SK-N-SH (cell line): ENCODE data around the gene ADAMTS14. TPM values are rescaled to one million over a fixed set of nuclear protein-coding genes. Genes with fewer than 3 reads are reported as not detected.

Experiments used
- CTCF ChIA-PET: fragments of 300-600, 350-600 bp; formaldehyde crosslinking; extraction: SDS; loops from one replicate; lab custom pipeline; 2021; lab: Yijun Ruan, JAX
- POLR2A ChIA-PET: fragments of 350-600 bp; sonication (Branson Sonifier 250); formaldehyde crosslinking; extraction: SDS; loops from one replicate; lab custom pipeline; 2020; ENCODE audit warnings: antibody characterized with exemption, inconsistent platforms; lab: Yijun Ruan, JAX
- DNase-seq: peaks from one replicate; pipeline ENCODE4 v3.0.0; 2012
- H2AFZ ChIP-seq: fragments of 200-600 bp; sonication (generic); 2 replicates; pipeline ENCODE4 v1.8.1; 2016; ENCODE audit warnings: antibody characterized with exemption, mild to moderate bottlenecking, low read depth
- H3F3A ChIP-seq: fragments of 200-600 bp; sonication (generic); replicated peaks from 2 replicates; pipeline ENCODE3; 2016; ENCODE audit warnings: antibody characterized with exemption, mild to moderate bottlenecking; ENCODE audit not compliant: insufficient read depth
- H3K27ac ChIP-seq, 2 experiments: fragments of 200-500 bp in 1 of 2; fragments of 200-600 bp in 1 of 2; sonication (Bioruptor generic) in 1 of 2; sonication (generic), shearing (Covaris generic) in 1 of 2; 2 replicates each; pipeline versions ENCODE4 v1.5.1 to v1.6.1; 2014 to 2016; ENCODE audit warnings: low read depth in 2 of 2, inconsistent platforms in 1 of 2, low read length in 1 of 2, mild to moderate bottlenecking in 1 of 2, mixed read lengths in 1 of 2
- H3K27me3 ChIP-seq: fragments of 200-600 bp; sonication (generic), shearing (Covaris generic); 2 replicates; pipeline ENCODE4 v1.6.1; 2016; ENCODE audit warnings: mixed run types; ENCODE audit not compliant: insufficient read depth
- H3K36me3 ChIP-seq, 2 experiments: fragments of 200-500 bp in 1 of 2; fragments of 200-600 bp in 1 of 2; sonication (Bioruptor generic) in 1 of 2; sonication (generic) in 1 of 2; replicated peaks in 1 of 2; 2 replicates each; pipeline versions ENCODE3 to v1.5.1; 2014 to 2016; ENCODE audit warnings: low read length in 1 of 2, mild to moderate bottlenecking in 1 of 2; ENCODE audit not compliant: insufficient read depth in 2 of 2, control insufficient read depth in 1 of 2
- H3K4me1 ChIP-seq, 2 experiments: fragments of 200-500 bp in 1 of 2; fragments of 200-600 bp in 1 of 2; sonication (Bioruptor generic) in 1 of 2; sonication (generic), shearing (Covaris generic) in 1 of 2; 2 replicates each; pipeline versions ENCODE4 v1.5.1 to v1.6.1; 2014 to 2016; ENCODE audit warnings: low read depth in 1 of 2, low read length in 1 of 2, mixed run types in 1 of 2; ENCODE audit not compliant: insufficient read depth in 2 of 2, control insufficient read depth in 1 of 2
- H3K4me2 ChIP-seq: fragments of 200-600 bp; sonication (generic), shearing (Covaris generic); 2 replicates; pipeline ENCODE4 v1.6.1; 2017; ENCODE audit warnings: mixed run types
- H3K4me3 ChIP-seq, 2 experiments: fragments of 200-500 bp in 1 of 2; fragments of 200-600 bp in 1 of 2; sonication (Bioruptor generic) in 1 of 2; sonication (generic), shearing (Covaris generic) in 1 of 2; 2 replicates each; pipeline versions ENCODE4 v1.5.1 to v1.8.1; 2014 to 2016; ENCODE audit warnings: low read depth in 2 of 2, inconsistent platforms in 1 of 2, low read length in 1 of 2, mild to moderate bottlenecking in 1 of 2, mixed read lengths in 1 of 2, moderate library complexity in 1 of 2
- H3K79me2 ChIP-seq: fragments of 200-600 bp; sonication (generic); 2 replicates; pipeline ENCODE4 v1.8.1; 2017; ENCODE audit warnings: mild to moderate bottlenecking; ENCODE audit not compliant: insufficient read depth
- H3K9ac ChIP-seq: fragments of 200-600 bp; sonication (generic); 2 replicates; pipeline ENCODE4 v1.6.1; 2017; ENCODE audit warnings: mixed run types
- H3K9me2 ChIP-seq: fragments of 200-600 bp; sonication (generic); 2 replicates; pipeline ENCODE4 v1.6.1; 2017; ENCODE audit warnings: mixed run types
- H3K9me3 ChIP-seq: fragments of 200-600 bp; sonication (generic); 2 replicates; pipeline ENCODE4 v1.6.1; 2017; ENCODE audit warnings: mixed run types, mild to moderate bottlenecking, moderate library complexity
- H4K20me1 ChIP-seq: fragments of 200-600 bp; sonication (generic); 2 replicates; pipeline ENCODE4 v1.6.1; 2017; ENCODE audit warnings: mild to moderate bottlenecking, mixed run types; ENCODE audit not compliant: insufficient read depth
- CTCF ChIP-seq: fragments of 200-600 bp; sonication (generic); IDR thresholded peaks from 2 replicates; pipeline ENCODE4 v1.6.1; 2017; ENCODE audit warnings: antibody characterized with exemption, mild to moderate bottlenecking, moderate library complexity
- ELF1 ChIP-seq: IDR thresholded peaks from 2 replicates; pipeline ENCODE4 v1.4.0; 2012
- EP300 ChIP-seq, 2 experiments: IDR thresholded peaks; 2 replicates each; pipeline versions ENCODE4 v1.4.0 to v1.6.1; 2012; ENCODE audit warnings: borderline replicate concordance in 1 of 2, low read depth in 1 of 2, low read length in 1 of 2
- EZH2phosphoT487 ChIP-seq: fragments of 200-600 bp; sonication (generic); IDR thresholded peaks from 2 replicates; pipeline ENCODE4 v1.6.1; 2017; ENCODE audit warnings: low read depth, mixed run types, mild to moderate bottlenecking, antibody characterized with exemption, moderate library complexity, borderline replicate concordance
- FOXM1 ChIP-seq: IDR thresholded peaks from 2 replicates; pipeline ENCODE4 v1.4.0; 2012; ENCODE audit warnings: low read depth, mild to moderate bottlenecking
- GATA2 ChIP-seq: sonication (generic); formaldehyde crosslinking; IDR thresholded peaks from 2 replicates; pipeline ENCODE4 v1.5.0; 2020; ENCODE audit warnings: mild to moderate bottlenecking, missing genetic modification reagents
- IRF3 ChIP-seq: fragments of 150-350 bp; IDR thresholded peaks from 2 replicates; pipeline ENCODE4 v1.6.1; 2016; ENCODE audit warnings: mild to moderate bottlenecking, low read depth, low read length
- MAX ChIP-seq: IDR thresholded peaks from 2 replicates; pipeline ENCODE4 v1.4.0; 2012; ENCODE audit warnings: low read depth
- MXI1 ChIP-seq: IDR thresholded peaks from 2 replicates; pipeline ENCODE4 v1.6.1; 2012; ENCODE audit warnings: mild to moderate bottlenecking, low read depth, low read length, improper control_type of control experiment
- NFIC ChIP-seq: IDR thresholded peaks from 2 replicates; pipeline ENCODE4 v1.4.0; 2012; ENCODE audit warnings: borderline replicate concordance
- POLR2AphosphoS5 ChIP-seq: IDR thresholded peaks from 2 replicates; pipeline ENCODE4 v1.6.1; 2012; ENCODE audit warnings: low read depth, low read length
- REST ChIP-seq: IDR thresholded peaks from 2 replicates; pipeline ENCODE4 v1.6.1; 2012; ENCODE audit warnings: mild to moderate bottlenecking, low read depth, low read length, moderate library complexity
- RFX5 ChIP-seq: IDR thresholded peaks from 2 replicates; pipeline ENCODE4 v1.6.1; 2012; ENCODE audit warnings: mild to moderate bottlenecking, improper control_type of control experiment, low read length
- SIN3A ChIP-seq: IDR thresholded peaks from 2 replicates; pipeline ENCODE4 v1.6.1; 2012; ENCODE audit warnings: low read depth, mild to moderate bottlenecking, low read length, moderate library complexity, borderline replicate concordance
- TAF1 ChIP-seq: IDR thresholded peaks from 2 replicates; pipeline ENCODE4 v1.6.1; 2012; ENCODE audit warnings: low read depth, mild to moderate bottlenecking, low read length, moderate library complexity, borderline replicate concordance
- TCF12 ChIP-seq: IDR thresholded peaks from 2 replicates; pipeline ENCODE4 v1.4.0; 2012
- USF2 ChIP-seq: fragments of 150-350 bp; IDR thresholded peaks from 2 replicates; pipeline ENCODE4 v1.6.1; 2017; ENCODE audit warnings: antibody characterized with exemption, low read length, low read depth, borderline replicate concordance
- YY1 ChIP-seq: IDR thresholded peaks from 2 replicates; pipeline ENCODE4 v1.4.0; 2012; ENCODE audit warnings: low read depth, mild to moderate bottlenecking
- ZBTB33 ChIP-seq: IDR thresholded peaks from 2 replicates; pipeline ENCODE4 v1.4.0; 2012; ENCODE audit warnings: low read depth, borderline replicate concordance
- WGBS: methylation state at CpG from one replicate; pipeline ENCODE4 v1.1.6; 2017; ENCODE audit warnings: low lambda C conversion rate; 5-methylcytosine and 5-hydroxymethylcytosine counted together
- polyA plus RNA-seq, 3 experiments: library from polyadenylated mRNA; depleted of rRNA; stranded (reverse); fragments of >200 nt; gene quantifications; 2 replicates each; pipeline ENCODE4 v1.2.3, GENCODE V29; 2012

ADAMTS14 gene
- polyA plus RNA-seq, 1 of the 3 experiments (the other 2 are of a cell fraction) = 1.1 TPM

GRCh38 chr10:70728328-70728727 lies 56.0 kb downstream of the ADAMTS14 start (continued):
- no peak for TF ChIP-seq SIN3A

GRCh38 chr10:70729763-70730357 lies 57.6 kb downstream of the ADAMTS14 start:
- TF ChIP-seq SIN3A (no peak), YY1 (no peak), TCF12 (no peak), EP300 (IDR thresholded peaks at IDR 0.05; ENCODE audit: borderline replicate concordance in 1 of 2, low read depth in 1 of 2, low read length in 1 of 2) (no peak), FOXM1 (no peak), ZBTB33 (no peak), MAX (no peak), NFIC (no peak), GATA2 (CRISPR knock-in tag) (no peak), IRF3 (no peak), USF2 (no peak), RFX5 (no peak), EZH2phosphoT487 (no peak), ELF1 (no peak), TAF1 (no peak), CTCF (no peak), REST (no peak), POLR2AphosphoS5 (no peak), MXI1 (no peak)
- H3K4me3 ChIP-seq = no peak overlapping the region
- no peak overlapping the region; a peak in 1 of 4 replicates for H3K27ac ChIP-seq
- no peaks in the 10 kb centered on the region for H3K9me2 ChIP-seq
- no peaks in the 10 kb centered on the region for H3K36me3 ChIP-seq
- H3K79me2 ChIP-seq = no peaks in the 10 kb centered on the region
- peak; percentile 45 for DNase-seq
- ChIA-PET POLR2A (no interaction called here), CTCF (no interaction called here)
- H3K9me3 ChIP-seq = no peaks in the 10 kb centered on the region
- WGBS = 57% methylated on average over 6 of the region's 16 CpGs
- H3K4me1 ChIP-seq = peaks cover 0 to 29% of the 10 kb centered on the region in 2 experiments; a peak in 1 of 4 replicates
- no peaks in the 10 kb centered on the region for H3K27me3 ChIP-seq
- H3F3A ChIP-seq = no peaks in the 10 kb centered on the region
- no peak overlapping the region for H3K9ac ChIP-seq
- H3K4me2 ChIP-seq = no peak overlapping the region
- no peaks in the 10 kb centered on the region for H4K20me1 ChIP-seq
- no peak overlapping the region for H2AFZ ChIP-seq
